Retinal pigment epithelial cell (primary cell): ENCODE data around the gene TNRC18.
"Not testable (repeated sequence)": the region's sequence is repeated elsewhere in the genome, so short reads cannot be mapped to it uniquely, and the experiment has no call there.

Source experiments
- DNase-seq: peaks from one replicate; pipeline ENCODE4 v3.0.0-alpha.2; 2010; ENCODE audit warnings: low read depth
- H3K4me3 ChIP-seq: 2 replicates; pipeline ENCODE4 v1.5.1; 2011; ENCODE audit warnings: mild to moderate bottlenecking, low read length, control low read depth, moderate library complexity
- CTCF ChIP-seq: conservative IDR thresholded peaks from 2 replicates; pipeline ENCODE4 v1.5.1; 2011; ENCODE audit warnings: low read depth, low read length, control low read depth, inconsistent platforms

Gene TNRC18

GRCh38 chr7:5296611-5297226 lies 126.9 kb downstream of the TNRC18 start:
- TF ChIP-seq CTCF: no peak
- H3K4me3 ChIP-seq: no peak overlapping the region
- DNase-seq: no peak

- no peak overlapping the region for H3K4me3 ChIP-seq
- DNase-seq: no peak
- TF ChIP-seq CTCF: no peak
Measured at GRCh38 chr7:5296015-5296610, 127.5 kb downstream of the TNRC18 start.

- TF ChIP-seq CTCF: no peak
- no peak for DNase-seq
- H3K4me3 ChIP-seq: no peak overlapping the region
Measured at GRCh38 chr7:5295039-5296014, 128.3 kb downstream of the TNRC18 start.

DNA sequence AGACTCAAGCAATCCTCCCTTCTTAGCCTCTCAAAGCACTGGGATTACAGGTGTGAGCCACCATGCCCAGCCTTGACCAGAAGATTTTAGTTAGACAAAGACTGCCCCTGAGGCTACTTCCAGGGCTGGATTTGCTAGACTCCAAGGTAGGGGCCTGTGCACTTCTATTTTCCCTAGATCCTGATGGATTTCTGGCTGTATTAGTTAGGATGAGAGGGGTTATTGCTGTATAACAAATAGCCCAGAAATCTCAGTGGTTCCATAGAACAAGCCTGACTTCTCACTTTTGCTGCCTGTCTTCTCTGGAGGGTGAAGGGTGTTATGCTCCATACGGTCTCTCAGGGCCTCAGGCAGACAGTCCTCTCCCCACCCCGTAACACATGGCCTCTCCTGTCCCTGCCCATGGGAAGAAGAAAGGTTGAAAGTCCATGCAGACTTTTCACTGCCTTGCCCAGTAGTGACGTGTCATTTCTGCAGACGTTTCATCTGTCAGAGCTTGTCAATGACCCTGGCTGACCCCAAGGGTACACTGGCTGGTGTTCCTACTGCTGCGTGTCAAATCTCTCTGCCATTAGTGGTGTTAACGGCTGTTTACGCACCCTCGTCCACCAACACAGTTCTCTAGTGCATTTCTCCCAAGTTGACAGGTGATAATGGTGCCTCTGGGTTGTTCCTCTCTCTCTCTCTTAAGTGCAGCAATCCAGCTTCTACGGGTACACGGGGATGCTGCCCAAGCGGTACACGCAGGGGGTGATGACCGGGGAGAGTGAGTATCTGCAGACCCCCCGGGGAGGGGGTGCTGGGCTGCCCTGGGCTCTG lies 129.3 kb downstream of the TNRC18 start:
- no peak for DNase-seq
- no peak overlapping the region for H3K4me3 ChIP-seq

GRCh38 chr7:5291711-5292335 lies 131.8 kb downstream of the TNRC18 start:
- not testable (repeated sequence) for H3K4me3 ChIP-seq, DNase-seq

More for the DNA sequence above, 129.3 kb downstream of the TNRC18 start:
- TF ChIP-seq CTCF: no peak

- DNase-seq: no peak
- no peak for TF ChIP-seq CTCF
- H3K4me3 ChIP-seq: no peak overlapping the region
Measured at GRCh38 chr7:5291301-5291700, 132.3 kb downstream of the TNRC18 start.
